Aorta (tissue), 5 donors: ENCODE measurements around the gene TMEFF2. TPM values are rescaled to one million over a fixed set of nuclear protein-coding genes. Genes with fewer than 3 reads are reported as not detected.

Source experiments
- ATAC-seq: fragments of 200-7000 bp; cut with Tn5 transposase; one replicate; pipeline ENCODE4 v1.9.1; 2022; ENCODE audit warnings: moderate library complexity; ENCODE audit not compliant: low FRiP score
- DNase-seq, 2 donors: peaks; one replicate each; pipeline ENCODE4 v3.0.0-alpha.2; 2020
- H3K27ac ChIP-seq, 2 donors: one replicate each; pipeline ENCODE4 v1.5.1; 2013; ENCODE audit warnings: low read length in 2 of 2, mild to moderate bottlenecking in 2 of 2, moderate library complexity in 2 of 2, control low read depth in 1 of 2, inconsistent platforms in 1 of 2, low read depth in 1 of 2
- H3K27me3 ChIP-seq, 2 donors: one replicate each; pipeline ENCODE4 v1.6.1; 2013; ENCODE audit warnings: control low read depth in 1 of 2, low read length in 1 of 2, mild to moderate bottlenecking in 1 of 2, moderate library complexity in 1 of 2; ENCODE audit not compliant: insufficient read depth in 2 of 2, control insufficient read depth in 1 of 2
- H3K36me3 ChIP-seq, 2 donors: one replicate each; pipeline ENCODE4 v1.6.1; 2013; ENCODE audit warnings: control low read depth in 1 of 2, low read length in 1 of 2, mild to moderate bottlenecking in 1 of 2; ENCODE audit not compliant: insufficient read depth in 2 of 2, control insufficient read depth in 1 of 2
- H3K4me1 ChIP-seq, 2 donors: one replicate each; pipeline ENCODE4 v1.6.1; 2013; ENCODE audit warnings: low read length in 2 of 2, control low read depth in 1 of 2, mild to moderate bottlenecking in 1 of 2, moderate library complexity in 1 of 2; ENCODE audit not compliant: insufficient read depth in 2 of 2, control insufficient read depth in 1 of 2
- H3K4me3 ChIP-seq, 2 donors: one replicate each; pipeline ENCODE4 v1.5.1; 2013; ENCODE audit warnings: low read length in 2 of 2, control low read depth in 1 of 2, mild to moderate bottlenecking in 1 of 2
- H3K9me3 ChIP-seq: one replicate; pipeline ENCODE4 v1.6.1; 2013; ENCODE audit warnings: mild to moderate bottlenecking, low read length; ENCODE audit not compliant: control insufficient read depth
- WGBS, 2 donors: extraction: QIAGEN DNeasy Blood & Tissue Kit; methylation state at CpG; one replicate each; pipeline ENCODE4 v1.1.7; 2013; 5-methylcytosine and 5-hydroxymethylcytosine counted together
- intact Hi-C, 2 donors: fragments of 100-400 bp; cut with DNase I; formaldehyde crosslinking; loops; one replicate each; pipeline versions ENCODE4 v1.14.2 to v1.15.0; 2022
- polyA plus RNA-seq, 2 donors: library from polyadenylated mRNA; stranded (reverse); fragments of 200-250 nt; gene quantifications; one replicate each; pipeline ENCODE4 v1.2.3, GENCODE V29; 2013
- total RNA-seq, 2 donors: library from RNA; stranded (reverse); fragmentation: NEBNext Ultra II Directional; extraction: Animal tissue kit (Norgen Biotek cat#: 25700); gene quantifications; one replicate each; pipeline ENCODE4 v1.2.1, GENCODE V29; 2021
- donor health status: healthy with polysubstance abuse.
- donor health status: Bipolar disorder and iron deficiency.
- donor health status: DM: no; HTN: no; CAD: no.
- donor health status: DM: no; HTN: no; CAD: no.
- donor health status: DM: yes; HTN: yes; CAD: no.

The TMEFF2 gene
- total and polyA plus RNA-seq, 4 donors, result 0.12 TPM; not detected in 3

GRCh38 chr2:191959209-191959608 lies 235.5 kb downstream of the TMEFF2 start:
- Histone ChIP-seq H3K36me3 (no peaks in the 10 kb centered on the region), H3K4me1 (no peaks in the 10 kb centered on the region), H3K4me3 (no peak overlapping the region), H3K27ac (no peak overlapping the region), H3K27me3 (no peaks in the 10 kb centered on the region), H3K9me3 (no peaks in the 10 kb centered on the region)
- intact Hi-C loops, result no loop called here
- ATAC-seq (no peak), DNase-seq (no peak)

- no peak for ATAC-seq
- DNase-seq, result no peak
Observed at GRCh38 chr2:191957996-191958860, 236.5 kb downstream of the TMEFF2 start.

GRCh38 chr2:191954451-191954850 lies 240.3 kb downstream of the TMEFF2 start:
- WGBS, 2 donors, result 45 to 64% methylated on average over 2 of the region's 2 CpGs
- Histone ChIP-seq H3K4me3 (no peak overlapping the region), H3K4me1 (no peaks in the 10 kb centered on the region), H3K36me3 (no peaks in the 10 kb centered on the region), H3K9me3 (no peaks in the 10 kb centered on the region), H3K27ac (no peak overlapping the region), H3K27me3 (no peaks in the 10 kb centered on the region)
- DNase-seq, result no peak
- intact Hi-C loops, result no loop called here
- ATAC-seq, result no peak

More at GRCh38 chr2:191957996-191958860, 236.5 kb downstream of the TMEFF2 start:
- no peaks in the 10 kb centered on the region for H3K36me3 ChIP-seq
- no peaks in the 10 kb centered on the region for H3K27me3 ChIP-seq
- H3K4me1 ChIP-seq, result no peaks in the 10 kb centered on the region
- H3K9me3 ChIP-seq, result no peaks in the 10 kb centered on the region
- intact Hi-C loops, result no loop called here
- H3K4me3 ChIP-seq, result no peak overlapping the region
- H3K27ac ChIP-seq, result no peak overlapping the region
- 28 to 31% methylated on average over 7 of the region's 7 CpGs for WGBS, 2 donors

- Histone ChIP-seq H3K36me3 (no peaks in the 10 kb centered on the region), H3K27me3 (no peaks in the 10 kb centered on the region), H3K9me3 (no peaks in the 10 kb centered on the region), H3K27ac (no peak overlapping the region), H3K4me1 (no peaks in the 10 kb centered on the region), H3K4me3 (no peak overlapping the region)
- no peak for ATAC-seq
- intact Hi-C loops, result no loop called here
- WGBS, 2 donors, result 78 to 82% methylated on average over 8 of the region's 8 CpGs
- no peak for DNase-seq
Observed at GRCh38 chr2:191952515-191953270, 242.0 kb downstream of the TMEFF2 start.

- DNase-seq (no peak), ATAC-seq (no peak)
- 94 to 99% methylated on average over 1 of the region's 1 CpG for WGBS, 2 donors
- Histone ChIP-seq H3K4me3 (no peak overlapping the region), H3K27me3 (no peaks in the 10 kb centered on the region), H3K36me3 (no peaks in the 10 kb centered on the region), H3K27ac (no peak overlapping the region), H3K4me1 (no peaks in the 10 kb centered on the region), H3K9me3 (no peaks in the 10 kb centered on the region)
- intact Hi-C loops, result no loop called here
Observed at GRCh38 chr2:191951832-191952231, 242.9 kb downstream of the TMEFF2 start.

- H3K9me3 ChIP-seq, result no peaks in the 10 kb centered on the region
- no peaks in the 10 kb centered on the region for H3K4me1 ChIP-seq
- DNase-seq (no peak), ATAC-seq (no peak)
- no peaks in the 10 kb centered on the region for H3K27me3 ChIP-seq
- H3K4me3 ChIP-seq, result no peak overlapping the region
- WGBS, 2 donors, result 90 to 92% methylated on average over 1 of the region's 1 CpG
- H3K27ac ChIP-seq, result no peak overlapping the region
- no peaks in the 10 kb centered on the region for H3K36me3 ChIP-seq
- intact Hi-C loops, result no loop called here
Observed at GRCh38 chr2:191951376-191951775, 243.4 kb downstream of the TMEFF2 start.

GRCh38 chr2:191950132-191950874 lies 244.4 kb downstream of the TMEFF2 start:
- no peak overlapping the region for H3K4me3 ChIP-seq
- intact Hi-C loops, result no loop called here
- H3K36me3 ChIP-seq, result no peaks in the 10 kb centered on the region
- ATAC-seq (no peak), DNase-seq (no peak)
- no peaks in the 10 kb centered on the region for H3K27me3 ChIP-seq
- no peaks in the 10 kb centered on the region for H3K4me1 ChIP-seq
- H3K9me3 ChIP-seq, result no peaks in the 10 kb centered on the region
- H3K27ac ChIP-seq, result no peak overlapping the region
- WGBS, 2 donors, result 34 to 43% methylated on average over 3 of the region's 3 CpGs

GRCh38 chr2:191947235-191947634 lies 247.5 kb downstream of the TMEFF2 start:
- no peak overlapping the region for H3K27ac ChIP-seq
- H3K27me3 ChIP-seq, result no peaks in the 10 kb centered on the region
- no peaks in the 10 kb centered on the region for H3K4me1 ChIP-seq
- intact Hi-C loops, result no loop called here
- no peak for ATAC-seq
- no peaks in the 10 kb centered on the region for H3K9me3 ChIP-seq
- H3K36me3 ChIP-seq, result no peaks in the 10 kb centered on the region
- WGBS, 2 donors, result 96 to 97% methylated on average over 6 of the region's 6 CpGs
- DNase-seq, result no peak
- H3K4me3 ChIP-seq, result no peak overlapping the region
